Right atrium auricular region (tissue), 2 donors: Measurements from ENCODE around the gene C9orf57. TPM values are rescaled to one million over a fixed set of nuclear protein-coding genes. Genes with fewer than 3 reads are reported as not detected.
"Not testable (repeated sequence)": the region's sequence is repeated elsewhere in the genome, so short reads cannot be mapped to it uniquely, and the experiment has no call there.

Experiments
- DNase-seq: peaks from one replicate; pipeline ENCODE4 v3.0.0-alpha.2; 2019; ENCODE audit warnings: low spot score
- H3K27ac ChIP-seq, 2 donors: fragments of 200-600 bp; sonication (generic); 1 replicate in 1 of 2; 2 replicates in 1 of 2; pipeline ENCODE4 v1.5.1; 2016 to 2019
- H3K27me3 ChIP-seq, 2 donors: fragments of 200-600 bp; sonication (generic); one replicate each; pipeline versions ENCODE4 v1.5.1 to v1.6.0; 2017 to 2019
- H3K36me3 ChIP-seq: fragments of 200-600 bp; sonication (generic); one replicate; pipeline ENCODE4 v1.5.1; 2016
- H3K4me1 ChIP-seq, 2 donors: fragments of 200-600 bp; sonication (generic); one replicate each; pipeline versions ENCODE4 v1.5.1 to v1.6.0; 2017 to 2019
- H3K4me3 ChIP-seq, 2 donors: fragments of 200-600 bp; sonication (generic); 1 replicate in 1 of 2; 2 replicates in 1 of 2; pipeline ENCODE4 v1.5.1; 2017 to 2019; ENCODE audit warnings: mild to moderate bottlenecking in 1 of 2, moderate library complexity in 1 of 2
- H3K9me3 ChIP-seq, 2 donors: fragments of 200-600 bp; sonication (generic); one replicate each; pipeline ENCODE4 v1.5.1; 2019
- total RNA-seq, 2 donors: library from RNA; depleted of rRNA; stranded (reverse); fragments of >200 nt; gene quantifications; one replicate each; pipeline ENCODE4 v1.1.0, GENCODE V29; 2016
- TF ChIP-seq, protein P1 (sequence below), 2 donors: fragments of 200-600 bp; sonication (generic); IDR thresholded peaks; one replicate each; pipeline ENCODE4 v1.5.1; 2019; ENCODE audit warnings: antibody characterized with exemption in 2 of 2

Gene C9orf57, protein sequence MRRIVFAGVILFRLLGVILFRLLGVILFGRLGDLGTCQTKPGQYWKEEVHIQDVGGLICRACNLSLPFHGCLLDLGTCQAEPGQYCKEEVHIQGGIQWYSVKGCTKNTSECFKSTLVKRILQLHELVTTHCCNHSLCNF
- total RNA-seq: not detected

DNA sequence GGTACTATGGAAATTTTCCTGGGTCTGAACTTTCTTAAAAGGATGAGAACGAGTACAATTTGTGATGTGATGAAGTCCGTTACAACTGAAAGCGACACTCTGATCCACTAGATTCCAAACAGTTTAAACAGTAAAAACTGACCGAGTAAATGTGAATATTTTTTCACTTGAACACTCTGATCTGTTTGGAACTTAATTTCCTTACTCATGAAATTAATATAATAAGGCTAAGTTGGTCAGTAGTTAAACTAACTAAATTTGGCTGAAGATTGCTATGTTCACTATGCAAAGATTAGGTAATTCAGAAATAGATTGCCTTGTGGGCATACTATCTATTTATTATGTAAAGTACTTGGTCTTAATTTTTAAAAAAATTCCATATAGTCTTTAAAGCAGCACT, at the start of gene C9orf57:
TSS of gene C9orf57 (minus strand) at position 101 of the 400 bp plus-strand sequence. CDS start 1,282 bp downstream, outside the sequence.
- H3K27me3 ChIP-seq: no peaks in the 10 kb centered on the region
- TF ChIP-seq, protein P1, sequence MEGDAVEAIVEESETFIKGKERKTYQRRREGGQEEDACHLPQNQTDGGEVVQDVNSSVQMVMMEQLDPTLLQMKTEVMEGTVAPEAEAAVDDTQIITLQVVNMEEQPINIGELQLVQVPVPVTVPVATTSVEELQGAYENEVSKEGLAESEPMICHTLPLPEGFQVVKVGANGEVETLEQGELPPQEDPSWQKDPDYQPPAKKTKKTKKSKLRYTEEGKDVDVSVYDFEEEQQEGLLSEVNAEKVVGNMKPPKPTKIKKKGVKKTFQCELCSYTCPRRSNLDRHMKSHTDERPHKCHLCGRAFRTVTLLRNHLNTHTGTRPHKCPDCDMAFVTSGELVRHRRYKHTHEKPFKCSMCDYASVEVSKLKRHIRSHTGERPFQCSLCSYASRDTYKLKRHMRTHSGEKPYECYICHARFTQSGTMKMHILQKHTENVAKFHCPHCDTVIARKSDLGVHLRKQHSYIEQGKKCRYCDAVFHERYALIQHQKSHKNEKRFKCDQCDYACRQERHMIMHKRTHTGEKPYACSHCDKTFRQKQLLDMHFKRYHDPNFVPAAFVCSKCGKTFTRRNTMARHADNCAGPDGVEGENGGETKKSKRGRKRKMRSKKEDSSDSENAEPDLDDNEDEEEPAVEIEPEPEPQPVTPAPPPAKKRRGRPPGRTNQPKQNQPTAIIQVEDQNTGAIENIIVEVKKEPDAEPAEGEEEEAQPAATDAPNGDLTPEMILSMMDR (IDR thresholded peaks at IDR 0.05): no peak
- DNase-seq: no peak
- H3K27ac ChIP-seq: no peak within 1 kb of the TSS
- H3K4me1 ChIP-seq: no peaks in the 10 kb centered on the region
- H3K9me3 ChIP-seq: no peaks in the 10 kb centered on the region
- no peak within 1 kb of the TSS for H3K4me3 ChIP-seq
- H3K36me3 ChIP-seq: no peaks in the 10 kb centered on the region

DNA sequence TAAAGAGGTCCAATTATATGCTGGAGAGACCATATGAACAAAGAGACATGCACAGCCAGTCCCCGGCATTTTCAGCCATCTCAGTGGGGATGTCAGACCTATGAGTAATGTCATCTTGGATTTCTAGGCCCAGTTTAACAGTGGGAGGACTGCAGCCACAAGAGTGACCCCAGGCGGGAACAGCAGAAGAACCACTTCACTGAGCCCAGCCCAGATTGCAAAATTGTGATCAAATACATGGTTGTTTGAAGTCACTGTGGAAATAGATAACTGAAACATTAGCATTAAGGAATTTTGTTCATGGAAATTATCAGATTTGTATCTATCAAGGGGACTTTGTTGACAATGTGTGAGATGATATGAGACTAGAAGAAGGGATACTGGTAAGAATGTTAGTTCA, 42.1 kb upstream of the C9orf57 start:
- H3K9me3 ChIP-seq: no peaks in the 10 kb centered on the region
- no peaks in the 10 kb centered on the region for H3K36me3 ChIP-seq
- TF ChIP-seq, protein P1 (IDR thresholded peaks at IDR 0.05): no peak
- no peaks in the 10 kb centered on the region for H3K27me3 ChIP-seq
- H3K4me1 ChIP-seq: no peaks in the 10 kb centered on the region
- no peak for DNase-seq
- no peak overlapping the region for H3K4me3 ChIP-seq
- no peak overlapping the region for H3K27ac ChIP-seq

DNA sequence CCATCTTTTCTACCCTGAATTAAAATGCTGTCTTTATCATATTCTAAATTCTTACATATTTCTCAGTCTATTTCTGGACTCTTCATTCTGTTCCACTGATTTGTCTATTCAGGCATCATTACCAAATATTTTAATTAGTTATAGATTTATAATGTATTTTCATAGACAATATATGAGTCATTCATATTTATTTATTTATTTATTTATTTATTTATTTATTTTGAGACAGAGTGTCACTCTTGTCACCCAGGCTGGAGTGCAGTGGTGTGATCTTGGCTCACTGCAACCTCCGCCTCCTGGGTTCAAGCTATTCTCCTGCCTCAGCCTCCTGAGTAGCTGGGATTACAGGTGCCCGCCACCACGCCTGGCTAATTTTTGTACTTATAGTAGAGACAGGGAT, 35.1 kb upstream of the C9orf57 start:
- H3K4me1 ChIP-seq, DNase-seq, H3K27ac ChIP-seq, H3K4me3 ChIP-seq, H3K27me3 ChIP-seq, H3K36me3 ChIP-seq, H3K9me3 ChIP-seq: not testable (repeated sequence)

- TF ChIP-seq, protein P1 (IDR thresholded peaks at IDR 0.05): no peak
- Histone ChIP-seq H3K4me3 (no peak overlapping the region), H3K27ac (no peak overlapping the region), H3K9me3 (peaks cover 0 to 7% of the 10 kb centered on the region in 2 donors), H3K4me1 (no peaks in the 10 kb centered on the region), H3K36me3 (no peaks in the 10 kb centered on the region), H3K27me3 (no peaks in the 10 kb centered on the region)
- no peak for DNase-seq
Measured at GRCh38 chr9:72092820-72093219, 32.4 kb upstream of the C9orf57 start.

GRCh38 chr9:72089451-72090130, 29.2 kb upstream of the C9orf57 start:
- Histone ChIP-seq H3K4me3 (no peak overlapping the region), H3K4me1 (no peaks in the 10 kb centered on the region), H3K36me3 (no peaks in the 10 kb centered on the region), H3K27me3 (no peaks in the 10 kb centered on the region), H3K27ac (no peak overlapping the region), H3K9me3 (no peaks in the 10 kb centered on the region)
- TF ChIP-seq, protein P1 (IDR thresholded peaks at IDR 0.05): no peak
- DNase-seq: no peak

DNA sequence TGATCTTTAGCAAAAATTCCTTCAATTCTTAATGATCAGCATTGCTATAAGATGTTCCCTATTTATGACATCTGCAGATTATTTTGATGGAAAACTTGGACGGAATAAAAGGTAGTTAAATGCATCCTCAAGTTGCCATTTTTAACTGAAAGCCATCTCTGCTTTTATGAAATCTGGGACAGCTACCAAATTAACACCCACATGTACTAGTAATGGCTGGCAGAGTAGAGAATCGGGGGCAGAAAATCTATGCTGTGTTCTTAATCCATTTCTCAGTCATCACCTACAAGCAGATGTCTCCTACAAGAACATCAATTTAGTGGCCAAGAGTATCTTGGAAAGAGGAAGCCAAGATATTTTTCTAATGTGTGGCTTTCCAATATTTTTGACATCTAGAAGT, 22.1 kb upstream of the C9orf57 start:
- TF ChIP-seq, protein P1 (IDR thresholded peaks at IDR 0.05): no peak
- no peak overlapping the region for H3K4me3 ChIP-seq
- no peaks in the 10 kb centered on the region for H3K36me3 ChIP-seq
- no peak overlapping the region for H3K27ac ChIP-seq
- H3K27me3 ChIP-seq: no peaks in the 10 kb centered on the region
- H3K4me1 ChIP-seq: no peaks in the 10 kb centered on the region
- DNase-seq: no peak
- no peaks in the 10 kb centered on the region for H3K9me3 ChIP-seq

DNA sequence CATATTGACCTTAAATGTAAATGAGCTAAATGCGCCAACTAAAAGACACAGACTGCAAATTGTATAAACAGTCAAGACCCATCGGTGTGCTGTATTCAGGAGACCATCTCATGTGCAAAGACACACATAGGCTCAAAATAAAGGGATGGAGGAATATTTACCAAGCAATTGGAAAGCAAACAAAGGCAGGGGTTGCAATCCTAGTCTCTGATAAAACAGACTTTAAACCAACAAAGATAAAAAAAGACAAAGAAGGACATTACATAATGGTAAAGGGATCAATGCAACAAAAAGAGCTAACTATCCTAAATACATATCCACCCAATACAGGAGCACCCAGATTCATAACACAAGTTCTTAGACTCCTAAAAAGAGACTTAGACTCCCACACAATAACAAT, 14.3 kb upstream of the C9orf57 start:
- H3K4me3 ChIP-seq, DNase-seq, H3K36me3 ChIP-seq, H3K27me3 ChIP-seq, H3K9me3 ChIP-seq, H3K27ac ChIP-seq, H3K4me1 ChIP-seq: not testable (repeated sequence)
